Measurements from ENCODE around the gene CACNA2D1.

CACNA2D1 gene

DNA sequence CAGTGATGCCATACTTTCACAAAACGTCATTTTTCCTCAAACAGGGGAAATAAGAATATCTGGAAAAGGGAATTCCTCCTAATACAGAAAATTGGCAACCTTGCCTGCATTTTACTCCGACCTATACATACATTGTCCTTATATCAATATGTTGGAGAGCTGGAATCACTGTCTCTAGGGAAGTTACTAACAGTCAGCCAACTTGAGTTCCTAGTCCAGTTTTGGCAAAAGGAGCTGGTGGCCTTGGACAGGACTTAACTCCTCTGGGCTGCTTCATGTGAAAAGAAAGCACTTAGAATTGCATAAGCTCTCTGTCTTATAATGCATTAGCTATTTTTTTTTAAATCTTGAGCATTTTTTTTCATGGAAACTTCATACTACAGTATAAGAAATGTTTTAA lies 499.5 kb downstream of the CACNA2D1 start:
- intact Hi-C loops (cut with DNase I): no loop called here
- no peak for DNase-seq

- intact Hi-C loops (cut with DNase I): no loop called here
- no peak for DNase-seq
Observed at GRCh38 chr7:81937091-81937490, 506.5 kb downstream of the CACNA2D1 start.

GRCh38 chr7:81934596-81935301 lies 508.8 kb downstream of the CACNA2D1 start:
- intact Hi-C loops (cut with DNase I): no loop called here
- no peak for DNase-seq

- intact Hi-C loops (cut with DNase I): no loop called here
- DNase-seq: no peak
Observed at GRCh38 chr7:81932936-81933335, 510.6 kb downstream of the CACNA2D1 start.

DNA sequence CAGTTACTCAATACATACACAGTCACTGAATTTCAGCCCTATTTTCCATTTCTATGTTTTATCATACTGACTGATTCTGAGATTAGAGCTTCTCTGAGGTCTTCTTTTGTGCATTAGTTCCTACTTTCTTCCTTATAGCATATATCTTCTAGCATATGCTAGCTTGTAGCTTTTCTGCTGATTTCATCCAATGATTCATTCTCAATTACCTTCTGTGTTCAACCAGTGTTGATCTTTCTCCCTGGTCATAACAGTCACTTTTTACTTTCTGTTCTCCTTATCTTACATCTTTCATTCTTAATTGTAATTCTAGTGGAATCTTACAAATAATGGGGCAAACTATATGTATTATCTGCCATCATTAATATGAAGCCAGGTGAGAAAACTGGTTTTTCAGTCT lies 514.2 kb downstream of the CACNA2D1 start:
- intact Hi-C loops (cut with DNase I): no loop called here
- no peak for DNase-seq

- DNase-seq: no peak
- intact Hi-C loops (cut with DNase I): no loop called here
Observed at GRCh38 chr7:81926154-81926553, 517.4 kb downstream of the CACNA2D1 start.

DNA sequence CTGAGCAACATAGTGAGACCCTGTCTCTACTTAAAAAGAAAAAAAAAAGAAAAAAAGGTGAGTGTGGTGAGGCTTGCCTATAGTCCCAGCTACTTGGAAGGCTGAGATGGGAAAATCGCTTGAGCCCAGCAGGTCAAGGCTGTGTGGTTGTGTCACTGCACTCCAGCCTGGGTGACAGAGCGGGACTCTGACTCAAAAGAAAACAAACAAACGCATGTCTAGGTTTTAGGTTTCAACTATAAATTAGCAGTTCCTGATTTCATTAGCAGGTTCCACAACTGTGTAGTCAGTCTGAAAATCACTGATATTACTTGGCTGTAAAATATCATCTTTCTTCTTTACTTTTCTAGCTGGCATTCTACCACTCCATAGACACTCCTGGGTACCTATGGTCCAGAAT lies 518.0 kb downstream of the CACNA2D1 start:
- intact Hi-C loops (cut with DNase I): no loop called here
- no peak for DNase-seq

DNA sequence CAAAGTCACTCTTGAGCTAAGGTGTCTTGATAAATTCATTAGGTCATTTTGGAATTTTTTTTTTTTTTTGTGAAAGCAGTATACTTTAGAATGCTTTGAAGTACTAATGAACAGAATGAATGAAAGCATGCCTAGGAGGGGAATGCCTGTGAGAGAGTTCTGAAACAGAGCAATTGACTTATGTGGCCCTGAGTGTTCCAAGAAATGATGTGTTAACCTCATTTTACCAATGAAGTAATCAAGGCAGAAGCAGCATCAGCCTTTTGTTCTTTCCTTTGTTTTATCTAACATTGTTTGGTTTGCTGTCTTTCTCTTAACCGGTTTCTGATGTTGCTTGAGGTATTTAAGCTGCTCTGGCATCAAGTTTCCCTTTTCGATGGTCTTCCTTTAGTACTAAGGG lies 519.1 kb downstream of the CACNA2D1 start:
- intact Hi-C loops (cut with DNase I): no loop called here
- DNase-seq: no peak

DNA sequence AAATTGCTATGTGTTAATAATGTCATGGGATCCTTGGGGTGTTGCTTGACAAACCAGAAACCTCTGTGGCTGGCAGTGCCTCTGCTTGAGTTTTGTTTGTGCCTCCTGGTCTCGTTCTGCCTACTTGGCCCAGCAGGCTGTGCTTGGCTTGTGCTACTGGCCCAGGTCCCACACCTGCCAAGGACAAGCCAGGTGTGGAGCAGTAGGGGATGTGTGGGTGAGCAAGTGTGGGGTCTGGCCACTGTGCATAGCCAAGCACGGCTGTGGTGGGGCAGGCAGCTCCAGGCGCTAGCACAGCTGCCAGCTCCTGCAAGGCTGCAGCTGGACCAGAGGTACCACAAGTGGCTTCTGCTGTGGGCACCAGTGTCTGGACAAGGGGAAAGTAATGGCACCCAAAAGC lies 524.1 kb downstream of the CACNA2D1 start:
- DNase-seq: peak in 2 of 10 donors; percentile 54 to 76
- intact Hi-C loops (cut with DNase I): no loop called here

- intact Hi-C loops (cut with DNase I): no loop called here
- no peak for DNase-seq
Observed at GRCh38 chr7:81908220-81908619, 535.4 kb downstream of the CACNA2D1 start.

DNA sequence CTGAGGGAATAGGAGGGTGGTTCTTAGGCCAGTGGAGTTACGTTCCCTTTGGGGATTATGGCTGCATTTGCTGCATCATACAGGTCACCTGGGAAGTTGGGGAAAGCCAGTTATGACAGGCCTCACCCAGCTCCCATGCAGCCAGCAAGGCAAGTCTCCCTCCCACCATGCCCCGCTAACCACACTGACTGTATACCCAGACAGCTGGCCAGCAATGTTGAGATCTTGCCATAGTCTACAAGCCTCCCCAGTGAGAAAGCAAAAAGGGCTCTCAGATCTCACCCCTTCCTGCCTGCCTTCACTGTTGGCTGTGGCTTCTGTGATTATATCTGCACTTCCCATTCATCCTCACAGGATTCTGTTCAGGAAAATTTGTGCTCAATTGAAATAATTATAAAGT lies 540.5 kb downstream of the CACNA2D1 start:
- intact Hi-C loops (cut with DNase I): no loop called here
- DNase-seq: no peak

DNA sequence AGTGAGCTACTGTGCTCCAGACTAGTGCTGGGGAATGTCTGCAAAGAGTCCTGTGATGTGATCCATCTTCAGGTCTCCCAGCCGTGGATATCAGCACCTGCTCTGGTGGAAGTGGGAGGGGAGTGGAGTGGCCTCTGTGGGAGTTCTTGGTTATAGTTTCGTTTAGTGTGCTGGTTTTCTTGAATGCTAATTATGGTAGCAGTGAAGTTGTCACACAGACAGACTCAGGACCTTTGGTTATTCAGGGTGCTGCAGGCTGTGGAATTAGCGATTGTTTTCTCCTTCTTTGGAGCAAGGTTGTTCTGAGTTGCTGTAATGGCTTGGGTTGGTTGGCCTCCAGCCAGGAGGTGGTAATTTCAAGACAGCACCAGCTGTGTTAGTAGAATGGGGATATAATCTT lies 541.0 kb downstream of the CACNA2D1 start:
- intact Hi-C loops (cut with DNase I): no loop called here
- DNase-seq: no peak
